ENCODE measurements around the gene PDE7B. TPM values are rescaled to one million over a fixed set of nuclear protein-coding genes. Genes with fewer than 3 reads are reported as not detected.
"Not testable (repeated sequence)": the region's sequence is repeated elsewhere in the genome, so short reads cannot be mapped to it uniquely, and the experiment has no call there.

PDE7B gene
- total RNA-seq, 2 experiments from 2014 or later: not detected

DNA sequence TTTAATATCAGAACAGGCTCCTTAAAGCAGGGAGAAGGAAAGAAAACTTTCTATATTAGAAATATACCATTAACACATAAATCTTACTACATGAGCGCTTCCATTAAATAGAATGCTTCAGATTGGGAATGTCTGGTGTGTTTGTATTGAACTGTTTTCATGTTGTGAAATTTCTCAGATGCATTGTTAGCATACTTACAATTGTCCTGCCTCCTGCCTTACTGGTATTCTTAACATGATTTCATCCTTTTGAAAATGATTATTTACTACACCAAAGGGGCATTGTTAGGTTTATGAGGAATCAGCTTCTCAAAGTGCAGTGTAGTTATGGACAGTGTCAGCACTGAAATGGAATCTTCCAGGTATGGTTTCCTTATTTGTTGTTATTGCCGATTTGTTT is 253.1 kb downstream of the PDE7B start:
- no peaks in the 10 kb centered on the region for H4K20me1 ChIP-seq (ENCODE audit: insufficient read depth, low read length)
- H3K9me2 ChIP-seq (ENCODE audit: insufficient read depth, low read length): no peaks in the 10 kb centered on the region
- POLR2A ChIA-PET: interaction anchor here (1.4 kb wide), 1 partner anchor 8 kb away, joined by 5 read pairs; no protein-coding TSS in a partner anchor
- DNase-seq (ENCODE audit: low spot score): no peak
- CTCF ChIA-PET (ENCODE audit: unreplicated experiment): no interaction called here
- no TSS peak for BruUV-seq (replicated peaks)
- no peak overlapping the region for H3K27ac ChIP-seq (ENCODE audit: low read depth, low read length, poor library complexity, severe bottlenecking)
- H3K36me3 ChIP-seq (ENCODE audit: insufficient read depth, low read length): no peaks in the 10 kb centered on the region
- no peaks in the 10 kb centered on the region for H3K4me1 ChIP-seq (ENCODE audit: insufficient read depth, low read length, poor library complexity, severe bottlenecking)
- intact Hi-C loops (cut with micrococcal nuclease; ENCODE audit: unreplicated experiment): no loop called here
- H2AFZ ChIP-seq (ENCODE audit: low read length): no peak overlapping the region
- H3K9me3 ChIP-seq (ENCODE audit: low read length): no peaks in the 10 kb centered on the region
- no peak overlapping the region for H3K4me3 ChIP-seq (ENCODE audit: low read depth, low read length, poor library complexity, severe bottlenecking)
- no peaks in the 10 kb centered on the region for H3K79me2 ChIP-seq (ENCODE audit: insufficient read depth, low read depth, low read length)
- no peak overlapping the region for H3K4me2 ChIP-seq (ENCODE audit: low read length)
- TF ChIP-seq, protein P1, sequence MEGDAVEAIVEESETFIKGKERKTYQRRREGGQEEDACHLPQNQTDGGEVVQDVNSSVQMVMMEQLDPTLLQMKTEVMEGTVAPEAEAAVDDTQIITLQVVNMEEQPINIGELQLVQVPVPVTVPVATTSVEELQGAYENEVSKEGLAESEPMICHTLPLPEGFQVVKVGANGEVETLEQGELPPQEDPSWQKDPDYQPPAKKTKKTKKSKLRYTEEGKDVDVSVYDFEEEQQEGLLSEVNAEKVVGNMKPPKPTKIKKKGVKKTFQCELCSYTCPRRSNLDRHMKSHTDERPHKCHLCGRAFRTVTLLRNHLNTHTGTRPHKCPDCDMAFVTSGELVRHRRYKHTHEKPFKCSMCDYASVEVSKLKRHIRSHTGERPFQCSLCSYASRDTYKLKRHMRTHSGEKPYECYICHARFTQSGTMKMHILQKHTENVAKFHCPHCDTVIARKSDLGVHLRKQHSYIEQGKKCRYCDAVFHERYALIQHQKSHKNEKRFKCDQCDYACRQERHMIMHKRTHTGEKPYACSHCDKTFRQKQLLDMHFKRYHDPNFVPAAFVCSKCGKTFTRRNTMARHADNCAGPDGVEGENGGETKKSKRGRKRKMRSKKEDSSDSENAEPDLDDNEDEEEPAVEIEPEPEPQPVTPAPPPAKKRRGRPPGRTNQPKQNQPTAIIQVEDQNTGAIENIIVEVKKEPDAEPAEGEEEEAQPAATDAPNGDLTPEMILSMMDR (conservative IDR thresholded peaks at IDR 0.05; ENCODE audit: low read length): no peak
- no peak for TF ChIP-seq EZH2phosphoT487 (IDR thresholded peaks at IDR 0.05; ENCODE audit: borderline replicate concordance, low read depth, low read length)

- intact Hi-C loops (cut with micrococcal nuclease; ENCODE audit: unreplicated experiment); CTCF ChIA-PET (ENCODE audit: unreplicated experiment); BruUV-seq (replicated peaks): not testable (repeated sequence)
These were observed 254.3 kb downstream of the PDE7B start for GRCh38 chr6:136105797-136106196.

DNA sequence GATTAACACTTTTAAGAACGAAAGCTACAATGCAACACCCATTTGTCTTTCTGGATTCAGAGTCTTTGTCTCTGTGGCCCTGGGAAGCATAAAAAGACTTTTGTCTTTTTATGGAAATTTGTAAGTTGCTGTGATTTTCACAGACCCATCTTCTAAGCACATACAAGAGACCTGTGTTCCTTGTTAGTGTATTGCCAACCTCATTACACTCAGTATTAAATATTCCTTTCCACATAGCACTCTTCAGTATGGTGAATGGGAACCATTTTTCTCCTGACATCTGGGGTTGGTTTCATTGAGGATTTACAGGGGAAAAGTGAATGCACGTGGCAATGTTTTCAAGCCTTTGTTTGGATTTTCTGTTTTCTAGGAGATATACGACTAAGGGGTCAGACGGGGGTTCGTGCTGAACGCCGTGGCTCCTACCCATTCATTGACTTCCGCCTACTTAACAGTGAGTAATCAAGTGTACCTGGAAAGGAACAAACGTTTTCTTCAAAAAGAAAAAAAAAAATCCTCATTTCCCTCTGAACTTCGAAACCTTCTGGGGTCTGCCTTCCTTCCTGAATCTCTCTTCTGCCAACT is 257.0 kb downstream of the PDE7B start:
- Histone ChIP-seq H3K9me2 (ENCODE audit: insufficient read depth, low read length) (no peaks in the 10 kb centered on the region), H3K9me3 (ENCODE audit: low read length) (no peaks in the 10 kb centered on the region), H4K20me1 (ENCODE audit: insufficient read depth, low read length) (no peaks in the 10 kb centered on the region), H3K4me1 (ENCODE audit: insufficient read depth, low read length, poor library complexity, severe bottlenecking) (no peaks in the 10 kb centered on the region), H3K27ac (ENCODE audit: low read depth, low read length, poor library complexity, severe bottlenecking) (no peak overlapping the region), H3K4me2 (ENCODE audit: low read length) (no peak overlapping the region), H3K79me2 (ENCODE audit: insufficient read depth, low read depth, low read length) (no peaks in the 10 kb centered on the region), H3K4me3 (ENCODE audit: low read depth, low read length, poor library complexity, severe bottlenecking) (no peak overlapping the region), H3K36me3 (ENCODE audit: insufficient read depth, low read length) (no peaks in the 10 kb centered on the region), H2AFZ (ENCODE audit: low read length) (no peak overlapping the region)
- TF ChIP-seq, protein P1 (conservative IDR thresholded peaks at IDR 0.05; ENCODE audit: low read length): no peak
- TF ChIP-seq EZH2phosphoT487 (IDR thresholded peaks at IDR 0.05; ENCODE audit: borderline replicate concordance, low read depth, low read length): no peak
- ChIA-PET POLR2A (interaction anchor here (1.9 kb wide), 1 partner anchor 15 kb away, joined by 5 read pairs; no protein-coding TSS in a partner anchor), CTCF (ENCODE audit: unreplicated experiment) (no interaction called here)
- intact Hi-C loops (cut with micrococcal nuclease; ENCODE audit: unreplicated experiment): no loop called here
- BruUV-seq (replicated peaks): no TSS peak
- no peak for DNase-seq (ENCODE audit: low spot score)

More at GRCh38 chr6:136105797-136106196, 254.3 kb downstream of the PDE7B start:
- not testable (repeated sequence) for DNase-seq (ENCODE audit: low spot score); H3K4me2 ChIP-seq (ENCODE audit: low read length); H3K4me1 ChIP-seq (ENCODE audit: insufficient read depth, low read length, poor library complexity, severe bottlenecking); H3K9me2 ChIP-seq (ENCODE audit: insufficient read depth, low read length); H3K27ac ChIP-seq (ENCODE audit: low read depth, low read length, poor library complexity, severe bottlenecking); H4K20me1 ChIP-seq (ENCODE audit: insufficient read depth, low read length); H3K4me3 ChIP-seq (ENCODE audit: low read depth, low read length, poor library complexity, severe bottlenecking); H2AFZ ChIP-seq (ENCODE audit: low read length); H3K36me3 ChIP-seq (ENCODE audit: insufficient read depth, low read length); H3K9me3 ChIP-seq (ENCODE audit: low read length); H3K79me2 ChIP-seq (ENCODE audit: insufficient read depth, low read depth, low read length)
- POLR2A ChIA-PET: interaction anchor here (1.4 kb wide), 1 partner anchor 9 kb away, joined by 5 read pairs; no protein-coding TSS in a partner anchor

Measured in OCI-LY7 (cell line).